HG03097 (cell line): ENCODE measurements around the gene ZNF519.

Experiments
- ATAC-seq: cut with Tn5 transposase; IDR thresholded peaks from one replicate; pipeline ENCODE4 v1.9.1; 2021; ENCODE audit not compliant: unreplicated experiment, low FRiP score

The ZNF519 gene

DNA sequence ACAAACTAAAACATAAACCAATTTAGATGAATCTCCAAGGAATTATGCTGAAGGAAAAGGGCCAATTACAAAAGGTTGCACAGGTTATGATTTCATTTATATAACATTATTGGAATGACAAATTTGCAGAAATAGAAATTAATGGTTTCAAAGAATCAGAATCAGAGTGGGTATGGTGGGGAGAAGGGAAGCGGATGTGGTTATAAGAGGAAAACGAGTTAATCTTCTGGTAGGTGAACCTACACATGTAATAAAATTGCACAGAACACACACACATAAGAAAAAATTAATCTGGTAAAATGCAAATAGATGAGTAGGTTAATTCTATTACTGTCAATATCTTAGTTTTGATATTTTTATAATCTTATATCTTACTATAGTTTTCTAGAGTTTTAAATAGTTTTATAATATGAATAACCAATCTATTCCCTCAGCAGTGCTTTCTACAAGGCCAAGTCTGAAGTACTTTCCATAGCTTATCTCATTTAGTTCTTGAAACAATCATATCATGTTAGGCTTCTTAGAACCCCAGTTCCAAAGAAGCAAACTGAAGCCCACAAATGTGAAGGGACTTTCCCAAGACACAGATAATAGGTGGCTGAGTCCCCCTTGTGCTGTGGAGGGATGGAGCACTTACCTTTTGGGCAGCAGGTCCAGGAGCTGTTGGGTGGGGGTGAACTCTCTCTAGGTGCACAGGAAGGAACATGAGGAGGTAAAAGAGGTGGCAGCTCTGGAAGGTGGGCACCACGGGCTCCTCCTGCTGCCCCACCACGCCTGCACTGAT lies 31.5 kb downstream of the ZNF519 start:
- no peak for ATAC-seq

GRCh38 chr18:14098428-14098827 lies 33.8 kb downstream of the ZNF519 start:
- no peak for ATAC-seq

DNA sequence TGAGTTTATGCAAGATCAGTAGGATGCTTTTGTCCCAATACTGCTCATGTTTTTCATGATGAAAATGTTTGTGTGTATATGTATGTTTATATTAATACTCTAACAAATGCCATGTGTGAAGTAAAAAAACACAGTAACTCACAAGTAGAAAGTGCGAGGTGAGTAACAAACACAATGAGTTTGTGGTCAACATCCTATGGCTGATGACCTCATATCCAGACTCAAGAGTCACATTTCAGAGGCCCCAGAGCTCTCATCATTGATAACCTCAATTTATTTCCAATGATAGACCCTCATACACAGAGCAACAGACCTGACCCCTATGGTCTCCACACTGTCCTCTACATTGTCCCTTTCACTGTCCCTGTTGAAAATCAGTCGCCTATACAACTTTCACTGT lies 34.5 kb downstream of the ZNF519 start:
- no peak for ATAC-seq

- ATAC-seq = no peak
Observed at GRCh38 chr18:14093307-14093915, 38.8 kb downstream of the ZNF519 start.

DNA sequence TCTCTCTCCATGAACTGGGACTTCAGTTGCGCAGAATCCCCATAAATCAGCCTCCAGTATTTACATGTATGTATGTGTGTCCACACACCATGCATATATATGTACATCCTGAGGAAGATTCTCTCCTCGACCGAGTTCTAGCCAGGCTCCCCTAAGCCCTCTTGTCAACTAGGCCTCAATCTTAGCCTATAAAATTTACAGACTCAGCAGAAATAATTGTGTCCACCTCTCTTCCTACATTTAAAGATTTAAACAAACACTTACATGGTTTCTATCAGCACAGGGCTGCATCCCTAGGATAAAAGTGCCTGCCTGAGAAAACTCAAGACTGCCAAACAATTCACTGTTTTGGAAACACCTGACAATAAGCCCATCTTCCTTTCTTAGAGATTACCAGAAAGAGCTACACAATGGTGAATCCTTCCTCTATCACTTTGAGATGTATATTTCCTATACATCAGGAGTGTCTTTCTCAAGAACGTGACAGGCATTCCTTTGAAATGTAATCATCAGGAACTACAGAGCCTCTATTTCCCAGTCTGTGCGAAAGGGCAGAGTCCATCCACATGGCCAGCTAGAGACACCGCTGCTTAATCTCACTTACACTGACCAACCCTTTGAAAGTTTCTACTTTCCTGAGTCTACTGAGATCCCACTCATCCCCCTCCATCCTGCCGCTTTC lies 39.5 kb downstream of the ZNF519 start:
- no peak for ATAC-seq

- no peak for ATAC-seq
Observed at GRCh38 chr18:14089781-14090180, 42.5 kb downstream of the ZNF519 start.

DNA sequence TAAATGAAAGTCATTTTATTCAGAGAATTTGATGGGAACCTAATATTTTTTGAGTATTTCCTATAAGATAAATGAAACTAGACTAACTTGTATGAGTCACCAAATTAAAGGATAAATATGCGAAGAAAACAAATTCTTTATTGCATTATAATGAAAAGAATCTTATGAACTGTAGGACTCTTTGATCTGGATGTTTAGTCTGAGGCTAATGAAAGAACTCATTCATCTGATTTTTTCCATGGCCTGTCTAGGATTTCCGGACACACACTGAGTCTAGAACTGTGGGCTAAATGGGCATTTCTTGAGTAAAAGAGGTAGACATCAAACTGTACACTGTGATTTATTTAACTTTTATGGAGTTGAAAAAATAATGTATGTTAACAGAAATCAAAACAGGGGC lies 43.0 kb downstream of the ZNF519 start:
- ATAC-seq = no peak

GRCh38 chr18:14086458-14087231 lies 45.6 kb downstream of the ZNF519 start:
- no peak for ATAC-seq

DNA sequence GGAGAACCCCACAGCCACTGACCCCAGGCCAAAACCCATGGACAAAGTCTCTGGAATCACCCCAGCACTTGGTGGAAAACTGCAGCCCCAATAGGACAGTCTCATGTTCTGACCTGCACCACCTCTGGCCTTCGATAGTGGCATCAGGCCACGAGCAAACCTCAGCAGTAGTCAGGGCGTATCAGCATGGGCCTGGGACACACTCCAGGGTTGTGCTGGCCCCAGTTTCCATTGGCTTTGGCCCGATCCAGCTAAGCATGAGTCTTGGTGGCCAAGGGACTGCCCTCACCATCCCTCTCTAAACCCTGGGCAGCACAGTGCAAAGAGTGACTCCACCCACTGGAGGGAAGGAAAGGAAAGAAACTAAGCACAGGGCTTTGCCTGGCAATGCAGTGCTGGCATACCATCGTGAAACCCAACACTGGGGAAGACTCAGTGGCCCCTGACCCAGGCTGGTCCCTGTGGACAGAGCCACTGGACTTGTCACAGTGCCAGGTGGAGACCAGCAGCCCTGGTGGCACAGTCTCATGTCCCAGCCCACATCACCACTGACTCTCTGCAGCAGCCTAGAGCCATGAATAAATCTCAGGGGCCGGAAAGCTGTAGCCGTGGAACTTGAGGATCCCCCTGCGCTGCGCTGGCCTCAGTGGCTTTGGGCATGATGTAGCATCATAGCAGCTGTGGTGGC lies 46.3 kb downstream of the ZNF519 start:
- ATAC-seq = no peak

DNA sequence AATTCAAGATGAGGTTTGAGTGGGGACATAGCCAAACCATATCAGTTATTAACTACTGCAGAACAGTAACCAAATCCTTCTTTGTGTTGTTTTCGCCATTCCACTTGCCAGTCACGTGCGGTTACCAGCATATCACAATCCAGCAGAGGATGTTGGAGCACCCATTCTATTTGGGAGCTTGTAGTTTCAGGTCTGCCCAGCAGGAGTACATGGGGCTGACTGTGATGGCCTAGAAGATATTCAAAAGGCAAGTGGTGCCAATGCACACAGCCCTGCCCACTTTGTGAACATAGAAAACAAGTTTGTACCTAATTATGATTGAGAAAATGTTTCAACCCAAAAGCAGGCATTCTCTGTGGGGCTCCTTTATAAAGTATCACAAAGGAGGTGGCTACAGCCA lies 57.0 kb downstream of the ZNF519 start:
- ATAC-seq = no peak

DNA sequence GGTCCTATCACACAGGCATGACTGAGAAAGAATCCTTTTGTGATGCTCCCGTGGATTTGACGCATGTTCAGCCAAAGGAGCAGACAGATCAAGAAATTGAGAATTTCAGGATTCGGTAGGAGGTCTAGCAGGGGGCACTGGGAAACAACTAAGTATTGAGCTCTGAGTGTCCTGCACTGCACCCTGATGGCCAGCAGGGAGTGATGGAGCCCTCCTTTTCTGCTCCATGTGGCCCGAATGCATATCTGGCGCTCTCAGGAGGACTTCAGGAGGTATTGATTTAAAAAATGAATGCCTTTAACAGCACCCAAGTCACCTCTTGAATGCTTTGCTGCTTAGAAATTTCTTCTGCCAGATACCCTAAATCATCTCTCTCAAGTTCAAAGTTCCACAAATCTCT lies 58.0 kb downstream of the ZNF519 start:
- no peak for ATAC-seq

DNA sequence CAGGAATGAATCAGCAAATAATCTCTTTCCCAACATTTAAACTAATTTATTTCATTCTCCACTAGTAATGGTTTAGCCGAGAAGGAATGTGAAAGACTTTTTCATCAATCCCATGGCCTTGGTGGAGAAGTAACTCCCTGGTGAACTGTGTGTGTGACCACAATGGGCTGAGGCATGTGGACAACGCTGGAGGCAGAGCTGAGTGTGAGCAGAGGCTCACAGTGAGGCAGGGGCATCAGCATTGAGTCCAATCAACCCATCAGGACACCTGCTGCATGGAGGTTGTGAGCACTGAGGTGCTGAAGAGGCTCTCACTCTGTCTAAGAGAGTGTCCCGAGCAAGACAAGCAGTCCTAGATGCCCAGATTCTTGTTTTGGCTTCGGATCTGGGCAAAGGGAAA lies 78.6 kb downstream of the ZNF519 start:
- ATAC-seq = no peak
